Gastrocnemius medialis (tissue), 4 donors: ENCODE data around the gene ZNRD2. TPM values are rescaled to one million over a fixed set of nuclear protein-coding genes. Genes with fewer than 3 reads are reported as not detected.

ENCODE experiments used
- ATAC-seq, 2 donors: fragments of 150-250 bp; one replicate each; pipeline ENCODE4 v1.9.1; 2016
- DNase-seq, 2 donors: peaks; one replicate each; pipeline ENCODE4 v3.0.0-alpha.2; 2019
- H3K27ac ChIP-seq, 4 donors: fragments of 200-600 bp; sonication (generic); 1 replicate in 1 of 4; 2 replicates in 3 of 4; pipeline ENCODE4 v1.5.1; 2016 to 2018; ENCODE audit warnings: mild to moderate bottlenecking in 2 of 4, moderate library complexity in 1 of 4
- H3K27me3 ChIP-seq, 3 donors: fragments of 200-600 bp; sonication (generic) in 2 of 3; 1 replicate in 1 of 3; 2 replicates in 2 of 3; pipeline versions ENCODE4 v1.5.1 to v1.6.0; 2016 to 2019; ENCODE audit warnings: mild to moderate bottlenecking in 1 of 3, moderate library complexity in 1 of 3
- H3K36me3 ChIP-seq, 2 donors: fragments of 200-600 bp; sonication (generic) in 1 of 2; one replicate each; pipeline ENCODE4 v1.5.1; 2017 to 2018
- H3K4me1 ChIP-seq, 2 donors: fragments of 200-600 bp; sonication (generic) in 1 of 2; one replicate each; pipeline ENCODE4 v1.5.1; 2016 to 2017; ENCODE audit warnings: mild to moderate bottlenecking in 2 of 2
- H3K4me3 ChIP-seq, 4 donors: fragments of 200-600 bp; sonication (generic) in 3 of 4; 1 replicate in 1 of 4; 2 replicates in 3 of 4; pipeline ENCODE4 v1.5.1; 2016 to 2019; ENCODE audit warnings: mild to moderate bottlenecking in 2 of 4
- H3K9me3 ChIP-seq, 3 donors: fragments of 200-600 bp; sonication (generic) in 2 of 3; 1 replicate in 1 of 3; 2 replicates in 2 of 3; pipeline ENCODE4 v1.5.1; 2016 to 2019
- POLR2A ChIP-seq, 2 donors: fragments of 450-650 bp; IDR thresholded peaks; one replicate each; pipeline ENCODE4 v1.6.1; 2017; ENCODE audit warnings: antibody characterized with exemption in 2 of 2, mild to moderate bottlenecking in 2 of 2, moderate library complexity in 2 of 2
- in situ Hi-C, 4 donors: fragments of 200-750 bp; cut with MboI; loops; one replicate each; pipeline versions ENCODE4 v1.15.0 to v1.8.0; 2017; ENCODE audit warnings: low sequenced_read_pairs in 4 of 4
- intact Hi-C: fragments of 100-400 bp; cut with DNase I; formaldehyde crosslinking; loops from one replicate; pipeline ENCODE4 v1.15.1; 2023; ENCODE audit warnings: low total_unique reads
- total RNA-seq, 4 donors: library from RNA; depleted of rRNA; stranded (reverse); fragments of >200 nt; gene quantifications; one replicate each; pipeline versions ENCODE4 v1.1.0 to v1.2.3, GENCODE V29; 2016
- TF ChIP-seq, protein P1 (sequence below), 5 experiments: fragments of 450-650 bp in 3 of 5; fragments of 200-600 bp in 2 of 5; sonication (generic) in 2 of 5; IDR thresholded peaks in 4 of 5; conservative IDR thresholded peaks in 1 of 5; 1 replicate in 4 of 5; 2 replicates in 1 of 5; pipeline ENCODE4 v1.5.1; 2016 to 2019; ENCODE audit warnings: antibody characterized with exemption in 5 of 5, mild to moderate bottlenecking in 3 of 5, moderate library complexity in 3 of 5

ZNRD2 gene
- total RNA-seq, 4 donors from 2014 or later = 54.7 to 99.4 (median 75.3) TPM

DNA sequence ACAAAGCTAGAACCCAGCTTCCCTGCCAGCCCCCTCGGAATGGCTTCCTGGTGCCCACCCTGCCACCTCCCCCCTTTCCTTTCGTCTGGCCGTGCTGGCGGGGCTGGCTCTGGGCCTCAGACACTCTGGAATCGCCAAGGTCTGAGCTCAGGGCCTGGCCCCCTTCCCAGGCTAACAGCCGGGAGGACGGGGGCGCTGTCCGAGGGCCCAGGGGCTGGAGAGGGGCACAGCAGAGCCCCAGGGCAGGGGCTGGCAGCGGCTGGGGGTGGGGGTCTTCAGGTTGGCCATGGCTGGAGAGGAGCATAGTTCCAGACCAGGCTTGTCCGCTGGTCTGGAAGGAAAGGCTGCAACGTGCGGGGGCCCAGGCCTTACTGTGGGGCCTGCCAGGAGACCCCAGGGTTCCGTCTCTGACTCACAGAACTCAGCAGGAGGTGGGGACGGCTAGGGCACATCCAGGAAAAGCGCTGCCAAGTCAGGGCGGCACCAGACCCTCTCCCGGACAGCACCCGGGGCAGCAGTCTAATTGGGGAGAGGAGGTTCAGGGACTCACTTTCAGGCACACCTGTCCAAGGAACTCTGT lies 11.3 kb upstream of the ZNRD2 start:
- H3K27ac ChIP-seq = peak overlapping the region; percentile 95 to 99 (median 97)
- H3K4me1 ChIP-seq = peaks cover 61 to 62% of the 10 kb centered on the region in 2 donors
- H3K9me3 ChIP-seq = no peaks in the 10 kb centered on the region
- no peak for TF ChIP-seq POLR2A (IDR thresholded peaks at IDR 0.05)
- TF ChIP-seq, protein P1, sequence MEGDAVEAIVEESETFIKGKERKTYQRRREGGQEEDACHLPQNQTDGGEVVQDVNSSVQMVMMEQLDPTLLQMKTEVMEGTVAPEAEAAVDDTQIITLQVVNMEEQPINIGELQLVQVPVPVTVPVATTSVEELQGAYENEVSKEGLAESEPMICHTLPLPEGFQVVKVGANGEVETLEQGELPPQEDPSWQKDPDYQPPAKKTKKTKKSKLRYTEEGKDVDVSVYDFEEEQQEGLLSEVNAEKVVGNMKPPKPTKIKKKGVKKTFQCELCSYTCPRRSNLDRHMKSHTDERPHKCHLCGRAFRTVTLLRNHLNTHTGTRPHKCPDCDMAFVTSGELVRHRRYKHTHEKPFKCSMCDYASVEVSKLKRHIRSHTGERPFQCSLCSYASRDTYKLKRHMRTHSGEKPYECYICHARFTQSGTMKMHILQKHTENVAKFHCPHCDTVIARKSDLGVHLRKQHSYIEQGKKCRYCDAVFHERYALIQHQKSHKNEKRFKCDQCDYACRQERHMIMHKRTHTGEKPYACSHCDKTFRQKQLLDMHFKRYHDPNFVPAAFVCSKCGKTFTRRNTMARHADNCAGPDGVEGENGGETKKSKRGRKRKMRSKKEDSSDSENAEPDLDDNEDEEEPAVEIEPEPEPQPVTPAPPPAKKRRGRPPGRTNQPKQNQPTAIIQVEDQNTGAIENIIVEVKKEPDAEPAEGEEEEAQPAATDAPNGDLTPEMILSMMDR (IDR thresholded peaks at IDR 0.05 in 4 of 5, conservative IDR thresholded peaks at IDR 0.05 in 1 of 5) = peak in 1 of 5 experiments; percentile 13
- intact Hi-C loops = loop anchor here (1.0 kb wide), 1 partner anchor 19 kb away; no protein-coding TSS in a partner anchor
- H3K36me3 ChIP-seq = no peaks in the 10 kb centered on the region
- DNase-seq (peak in 1 of 2 donors; percentile 71), ATAC-seq (peak; percentile 22 to 43)
- H3K4me3 ChIP-seq = peak overlapping the region; percentile 55 to 70 (median 63)
- in situ Hi-C loops = no loop called here
- no peaks in the 10 kb centered on the region for H3K27me3 ChIP-seq

DNA sequence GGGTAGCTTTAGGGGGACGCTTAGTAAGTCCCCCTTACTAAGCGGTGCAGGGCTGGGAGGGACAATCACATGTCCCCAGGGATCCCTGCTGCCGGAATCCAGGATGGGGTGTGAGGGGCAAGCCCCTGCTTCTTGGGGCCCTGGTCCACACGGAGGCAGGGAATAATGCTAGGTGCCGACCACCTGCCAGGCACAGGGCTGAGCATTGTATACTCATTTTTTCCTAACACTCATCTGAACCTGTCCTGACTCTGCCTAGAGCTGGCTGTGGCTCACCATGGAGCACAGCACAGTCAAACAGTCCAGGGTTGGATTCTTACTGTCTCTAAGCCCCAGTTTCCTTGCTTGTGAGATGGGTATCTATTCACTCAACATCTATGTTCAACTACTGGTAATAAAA lies 10.7 kb upstream of the ZNRD2 start:
- Histone ChIP-seq H3K27ac (peak overlapping the region; percentile 95 to 99 (median 97)), H3K4me3 (no peak overlapping the region), H3K9me3 (no peaks in the 10 kb centered on the region), H3K36me3 (no peaks in the 10 kb centered on the region), H3K27me3 (no peaks in the 10 kb centered on the region), H3K4me1 (peaks cover 61 to 62% of the 10 kb centered on the region in 2 donors)
- TF ChIP-seq POLR2A (IDR thresholded peaks at IDR 0.05) = no peak
- TF ChIP-seq, protein P1 (IDR thresholded peaks at IDR 0.05 in 4 of 5, conservative IDR thresholded peaks at IDR 0.05 in 1 of 5) = no peak
- in situ Hi-C loops = no loop called here
- ATAC-seq (no peak), DNase-seq (no peak)
- intact Hi-C loops = no loop called here

DNA sequence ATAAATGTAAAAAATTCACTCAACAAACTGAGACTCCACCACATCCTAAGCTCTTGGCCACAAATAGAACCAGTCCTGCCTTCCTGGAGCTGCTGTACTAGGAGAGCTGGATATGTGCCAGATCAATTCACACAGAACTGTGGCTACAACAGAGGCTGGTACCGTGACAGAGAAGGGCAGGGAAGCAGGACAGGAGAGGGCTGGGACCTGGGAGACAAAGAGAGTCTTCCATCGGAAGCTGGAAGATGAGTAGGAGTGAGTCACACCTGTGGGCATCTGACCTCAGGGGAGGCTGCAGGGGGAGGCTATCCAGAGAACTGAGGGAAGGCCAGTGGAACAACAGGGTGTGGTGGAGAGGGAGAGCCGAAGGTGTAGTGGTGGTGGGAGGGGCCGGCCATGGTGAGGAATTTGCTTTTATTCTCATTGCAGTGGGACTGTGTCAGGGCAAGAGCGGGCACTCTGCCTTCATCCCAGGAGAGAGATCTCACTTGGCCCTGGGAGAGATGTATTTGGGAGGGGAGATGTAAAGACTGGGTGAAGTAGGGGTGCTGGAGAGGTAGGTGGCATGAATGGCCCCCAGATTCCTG lies 10.2 kb upstream of the ZNRD2 start:
- H3K27me3 ChIP-seq = no peaks in the 10 kb centered on the region
- no peak for TF ChIP-seq POLR2A (IDR thresholded peaks at IDR 0.05)
- TF ChIP-seq, protein P1 (IDR thresholded peaks at IDR 0.05 in 4 of 5, conservative IDR thresholded peaks at IDR 0.05 in 1 of 5) = no peak
- H3K9me3 ChIP-seq = no peaks in the 10 kb centered on the region
- peak overlapping the region; percentile 95 to 99 (median 97) for H3K27ac ChIP-seq
- in situ Hi-C loops (no loop called here), intact Hi-C loops (loop anchor here (1.0 kb wide), 1 partner anchor 9 kb away; no protein-coding TSS in a partner anchor)
- no peaks in the 10 kb centered on the region for H3K36me3 ChIP-seq
- ATAC-seq (peak; percentile 14 to 18), DNase-seq (peak in 1 of 2 donors; percentile 62)
- H3K4me3 ChIP-seq = no peak overlapping the region
- peaks cover 62% of the 10 kb centered on the region in 2 donors for H3K4me1 ChIP-seq

DNA sequence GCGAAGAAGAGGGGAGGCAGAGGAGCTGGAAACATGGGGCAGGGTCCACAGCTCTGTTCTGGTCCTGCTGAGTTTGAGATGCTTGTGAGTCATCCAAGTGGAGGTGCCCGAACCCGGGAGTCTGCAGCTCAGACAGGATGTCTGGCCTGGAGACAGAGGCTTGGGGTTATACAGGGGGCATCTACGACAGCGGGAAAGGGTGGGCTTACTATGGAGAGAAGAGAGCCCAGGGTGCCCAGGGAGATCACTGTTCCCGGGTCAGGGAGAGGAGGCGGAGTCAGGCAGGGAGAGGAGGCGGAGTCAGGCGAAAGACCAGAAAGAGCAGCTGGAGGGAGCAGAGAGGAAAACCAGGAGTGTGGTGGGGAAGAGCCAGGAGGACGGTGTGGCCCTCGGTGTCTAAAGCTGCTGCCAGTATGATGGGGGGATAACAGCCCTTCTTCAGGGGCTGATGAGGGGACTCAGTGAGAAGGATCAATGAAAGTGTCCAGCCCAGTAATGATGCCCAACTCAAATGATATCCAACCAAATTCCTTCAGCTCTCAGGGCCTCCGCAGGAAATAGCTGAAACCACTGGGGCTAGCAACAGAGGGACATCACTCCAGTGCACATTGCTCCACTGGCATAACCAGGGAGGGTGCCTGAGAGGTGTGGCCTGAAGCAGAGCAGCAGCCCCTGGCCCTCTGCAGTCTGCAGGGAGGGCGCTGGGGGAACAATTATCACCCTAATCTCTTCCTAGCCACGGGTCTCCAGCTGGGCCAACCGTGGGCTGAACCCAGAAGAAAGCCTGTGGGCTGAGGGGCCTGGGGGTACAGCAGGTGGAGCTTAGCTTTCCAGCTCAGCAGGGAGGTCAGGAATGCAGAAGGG lies 9.5 kb upstream of the ZNRD2 start:
- Histone ChIP-seq H3K4me3 (no peak overlapping the region), H3K9me3 (no peaks in the 10 kb centered on the region), H3K4me1 (peaks cover 56 to 57% of the 10 kb centered on the region in 2 donors), H3K36me3 (no peaks in the 10 kb centered on the region), H3K27me3 (no peaks in the 10 kb centered on the region), H3K27ac (peak overlapping the region; percentile 95 to 99 (median 97))
- no peak for TF ChIP-seq POLR2A (IDR thresholded peaks at IDR 0.05)
- TF ChIP-seq, protein P1 (IDR thresholded peaks at IDR 0.05 in 4 of 5, conservative IDR thresholded peaks at IDR 0.05 in 1 of 5) = no peak
- in situ Hi-C loops = no loop called here
- DNase-seq (peak in 1 of 2 donors; percentile 70), ATAC-seq (peak in 1 of 2 donors; percentile 19)
- intact Hi-C loops = loop anchor here (1.0 kb wide), 1 partner anchor 9 kb away; no protein-coding TSS in a partner anchor
